Measurements from ENCODE around the gene TMEM181. TPM values are rescaled to one million over a fixed set of nuclear protein-coding genes. Genes with fewer than 3 reads are reported as not detected.
"Not testable (repeated sequence)": the region's sequence is repeated elsewhere in the genome, so short reads cannot be mapped to it uniquely, and the experiment has no call there.

TMEM181 gene
- total RNA-seq, 1 experiment from 2014 or later: 12.5 TPM

DNA sequence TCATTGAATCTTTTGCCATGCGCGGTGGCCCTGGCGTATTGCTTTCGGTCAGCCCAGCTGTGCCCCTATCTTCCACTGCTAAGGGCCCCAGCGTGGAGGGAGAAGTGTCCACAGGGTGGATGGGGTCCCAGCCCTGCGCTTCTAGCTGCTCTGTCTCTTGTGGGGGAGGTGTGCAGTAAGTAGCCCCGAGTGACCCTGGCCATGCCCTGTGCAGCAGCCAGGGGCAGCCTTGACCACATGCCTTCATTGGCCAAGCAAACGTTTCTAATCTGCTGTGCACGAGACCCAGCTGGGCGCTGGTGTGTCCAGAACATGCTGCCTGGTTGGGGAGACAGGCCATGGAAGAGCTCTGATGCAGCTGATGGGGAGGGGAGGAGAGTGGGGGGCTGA is 13.6 kb downstream of the TMEM181 start:
- in situ Hi-C loops (cut with HindIII; ENCODE audit: low pct_unique_long_range_greater_than_20kb, low sequenced_read_pairs): no loop called here
- DNase-seq (ENCODE audit: low read depth): no peak

DNA sequence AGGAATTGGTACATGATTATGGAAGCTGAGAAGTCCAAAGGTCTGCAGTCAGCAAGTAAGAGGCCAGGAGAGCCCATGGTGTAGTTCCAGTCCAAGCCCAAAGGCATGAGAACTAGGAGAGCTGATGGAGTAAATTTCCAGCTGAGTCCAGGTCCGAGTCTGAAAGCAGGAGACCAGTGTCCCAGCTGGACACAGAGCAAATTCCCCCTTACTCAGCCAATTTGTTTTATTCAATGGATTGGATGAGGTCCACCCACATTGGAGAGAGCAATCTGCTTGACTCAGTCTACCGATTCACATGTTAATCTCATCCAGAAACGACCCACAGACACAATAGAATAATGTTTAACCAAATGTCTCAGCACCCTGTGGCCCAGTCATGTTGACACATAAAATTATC is 14.9 kb downstream of the TMEM181 start:
- no peak for DNase-seq (ENCODE audit: low read depth)
- in situ Hi-C loops (cut with HindIII; ENCODE audit: low pct_unique_long_range_greater_than_20kb, low sequenced_read_pairs): no loop called here

GRCh38 chr6:158575550-158575949 is 15.7 kb downstream of the TMEM181 start:
- DNase-seq (ENCODE audit: low read depth): no peak

DNA sequence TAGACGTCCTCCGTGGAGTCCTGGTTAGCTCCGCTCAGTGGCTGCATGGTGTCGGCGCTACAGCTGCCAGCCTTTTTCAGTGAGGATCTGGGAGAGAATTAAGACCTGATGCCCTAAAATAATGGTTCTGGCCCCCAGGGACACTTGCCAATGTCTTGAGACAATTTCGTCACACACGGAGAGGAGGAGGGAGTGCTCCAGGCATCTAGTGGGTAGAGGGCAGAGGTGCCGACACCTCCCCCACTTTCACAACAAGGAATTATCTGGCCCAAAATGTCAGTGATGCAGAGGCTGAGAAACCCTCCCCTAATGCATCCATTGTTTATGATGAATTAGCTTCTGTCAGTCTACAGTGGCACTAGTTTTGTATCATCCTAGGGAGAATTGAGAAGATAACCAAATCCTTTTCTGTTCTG is 24.4 kb downstream of the TMEM181 start:
- in situ Hi-C loops (cut with HindIII; ENCODE audit: low pct_unique_long_range_greater_than_20kb, low sequenced_read_pairs): no loop called here
- DNase-seq (ENCODE audit: low read depth): no peak

More at GRCh38 chr6:158575550-158575949, 15.7 kb downstream of the TMEM181 start:
- in situ Hi-C loops (cut with HindIII; ENCODE audit: low pct_unique_long_range_greater_than_20kb, low sequenced_read_pairs): no loop called here

- DNase-seq (ENCODE audit: low read depth): no peak
- in situ Hi-C loops (cut with HindIII; ENCODE audit: low pct_unique_long_range_greater_than_20kb, low sequenced_read_pairs): no loop called here
These were observed 26.8 kb downstream of the TMEM181 start for GRCh38 chr6:158586652-158587051.

DNA sequence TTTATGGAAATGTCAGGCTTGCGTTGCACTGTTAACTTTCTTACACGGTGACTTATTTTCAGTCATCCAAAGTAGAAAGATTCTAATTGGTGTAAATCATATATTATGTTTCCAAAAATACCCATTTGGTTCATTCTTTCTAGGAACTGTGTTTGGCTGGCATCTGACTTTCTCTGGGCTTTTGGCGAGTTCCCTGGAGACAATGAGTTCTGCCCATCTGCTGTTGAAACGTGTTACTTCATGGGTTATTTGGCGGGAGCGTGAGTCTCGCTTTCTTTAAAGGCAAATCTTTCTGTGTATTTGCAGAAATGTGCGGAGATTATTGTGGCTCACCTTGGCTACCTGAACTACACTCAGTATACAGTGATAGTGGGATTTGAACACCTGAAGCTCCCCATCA is 29.5 kb downstream of the TMEM181 start:
- no peak for DNase-seq (ENCODE audit: low read depth)
- in situ Hi-C loops (cut with HindIII; ENCODE audit: low pct_unique_long_range_greater_than_20kb, low sequenced_read_pairs): no loop called here

- in situ Hi-C loops (cut with HindIII; ENCODE audit: low pct_unique_long_range_greater_than_20kb, low sequenced_read_pairs): no loop called here
- DNase-seq (ENCODE audit: low read depth): no peak
These were observed 31.4 kb downstream of the TMEM181 start for GRCh38 chr6:158591134-158591809.

- DNase-seq (ENCODE audit: low read depth): no peak
These were observed 31.9 kb downstream of the TMEM181 start for GRCh38 chr6:158591810-158592209.

GRCh38 chr6:158593670-158594069 is 33.8 kb downstream of the TMEM181 start:
- in situ Hi-C loops (cut with HindIII; ENCODE audit: low pct_unique_long_range_greater_than_20kb, low sequenced_read_pairs): no loop called here
- DNase-seq (ENCODE audit: low read depth): no peak

More at GRCh38 chr6:158591810-158592209, 31.9 kb downstream of the TMEM181 start:
- in situ Hi-C loops (cut with HindIII; ENCODE audit: low pct_unique_long_range_greater_than_20kb, low sequenced_read_pairs): no loop called here

- in situ Hi-C loops (cut with HindIII; ENCODE audit: low pct_unique_long_range_greater_than_20kb, low sequenced_read_pairs): no loop called here
These were observed 35.3 kb downstream of the TMEM181 start for GRCh38 chr6:158595223-158595622.

DNA sequence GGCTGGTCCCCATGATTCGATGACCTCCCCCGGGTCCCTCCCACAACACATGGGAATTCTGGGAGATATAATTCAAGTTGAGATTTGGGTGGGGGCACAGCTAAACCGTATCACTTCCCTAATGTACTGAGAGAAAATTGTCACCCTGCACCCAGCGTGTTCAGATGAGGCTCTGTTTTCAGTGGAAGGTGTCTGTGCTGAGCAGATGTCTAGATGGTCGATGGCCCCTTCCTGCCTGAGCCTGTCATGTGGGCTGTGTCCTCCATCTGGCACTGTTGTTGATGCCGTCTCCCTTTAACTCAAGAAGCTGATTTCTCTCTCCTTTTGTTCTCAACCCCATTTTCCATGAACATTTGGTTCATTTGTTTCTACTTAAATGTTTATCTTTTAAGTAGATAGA is 37.0 kb downstream of the TMEM181 start:
- in situ Hi-C loops (cut with HindIII; ENCODE audit: low pct_unique_long_range_greater_than_20kb, low sequenced_read_pairs): no loop called here
- no peak for DNase-seq (ENCODE audit: low read depth)

More at GRCh38 chr6:158595223-158595622, 35.3 kb downstream of the TMEM181 start:
- DNase-seq (ENCODE audit: low read depth): no peak

GRCh38 chr6:158597565-158597964 is 37.7 kb downstream of the TMEM181 start:
- in situ Hi-C loops (cut with HindIII; ENCODE audit: low pct_unique_long_range_greater_than_20kb, low sequenced_read_pairs): no loop called here
- DNase-seq (ENCODE audit: low read depth): no peak

GRCh38 chr6:158599635-158600034 is 39.7 kb downstream of the TMEM181 start:
- in situ Hi-C loops (cut with HindIII; ENCODE audit: low pct_unique_long_range_greater_than_20kb, low sequenced_read_pairs): no loop called here

GRCh38 chr6:158603261-158604047 is 43.6 kb downstream of the TMEM181 start:
- in situ Hi-C loops (cut with HindIII; ENCODE audit: low pct_unique_long_range_greater_than_20kb, low sequenced_read_pairs): no loop called here
- no peak for DNase-seq (ENCODE audit: low read depth)

More at GRCh38 chr6:158599635-158600034, 39.7 kb downstream of the TMEM181 start:
- DNase-seq (ENCODE audit: low read depth): no peak

DNA sequence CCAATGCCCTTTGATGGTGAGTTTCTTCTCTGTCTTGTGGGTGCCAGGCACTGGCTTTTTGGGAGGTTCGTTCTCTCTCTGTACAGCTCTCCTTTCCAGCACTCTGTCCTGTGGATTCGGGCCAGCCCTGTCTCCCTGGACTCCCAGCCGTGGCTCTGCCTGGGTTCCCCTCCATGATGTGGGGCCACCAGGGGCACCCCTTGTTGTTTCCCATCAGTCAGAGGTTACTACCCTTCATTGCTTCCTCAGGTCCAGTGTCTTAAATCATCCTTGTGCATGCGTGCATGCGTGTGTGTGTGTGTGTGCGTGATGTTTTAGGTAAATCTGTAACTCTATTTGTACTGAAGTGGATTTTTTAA is 44.1 kb downstream of the TMEM181 start:
- in situ Hi-C loops (cut with HindIII; ENCODE audit: low pct_unique_long_range_greater_than_20kb, low sequenced_read_pairs): no loop called here
- no peak for DNase-seq (ENCODE audit: low read depth)

- in situ Hi-C loops (cut with HindIII; ENCODE audit: low pct_unique_long_range_greater_than_20kb, low sequenced_read_pairs): no loop called here
- DNase-seq (ENCODE audit: low read depth): peak; percentile 28
These were observed 45.5 kb downstream of the TMEM181 start for GRCh38 chr6:158605266-158605878.

DNA sequence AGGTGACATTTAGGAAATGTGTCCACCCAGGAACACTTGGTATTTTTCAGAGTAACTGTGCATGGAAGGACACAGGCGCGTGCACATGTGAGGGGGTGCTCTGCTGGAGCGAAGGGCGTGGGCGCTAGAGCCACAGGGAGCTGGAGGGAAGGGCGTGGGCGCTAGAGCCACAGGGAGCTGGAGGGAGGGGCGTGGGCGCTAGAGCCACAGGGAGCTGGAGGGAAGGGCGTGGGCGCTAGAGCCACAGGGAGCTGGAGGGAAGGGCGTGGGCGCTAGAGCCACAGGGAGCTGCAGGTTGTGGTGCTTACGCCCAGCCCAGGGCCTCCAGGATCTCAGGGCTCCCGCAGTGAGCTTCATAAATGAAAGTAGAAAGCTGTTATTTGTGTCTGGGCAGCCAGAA is 46.1 kb downstream of the TMEM181 start:
- DNase-seq (ENCODE audit: low read depth); in situ Hi-C loops (cut with HindIII; ENCODE audit: low pct_unique_long_range_greater_than_20kb, low sequenced_read_pairs): not testable (repeated sequence)

GRCh38 chr6:158606935-158607334 is 47.0 kb downstream of the TMEM181 start:
- no peak for DNase-seq (ENCODE audit: low read depth)
- in situ Hi-C loops (cut with HindIII; ENCODE audit: low pct_unique_long_range_greater_than_20kb, low sequenced_read_pairs): no loop called here

Measured in Caki2 (cell line).